Mesendoderm (in vitro differentiated cells): ENCODE measurements around the gene LDLRAD4.

Experiments
- DNase-seq: peaks from one replicate; pipeline ENCODE4 v3.0.0; 2013
- H2AK5ac ChIP-seq: 2 replicates; pipeline ENCODE4 v1.6.1; 2013; ENCODE audit warnings: low read length, inconsistent platforms
- H2BK120ac ChIP-seq: 2 replicates; pipeline ENCODE4 v1.6.1; 2013; ENCODE audit warnings: low read depth, mild to moderate bottlenecking, low read length, moderate library complexity, mixed read lengths
- H2BK15ac ChIP-seq: replicated peaks from 2 replicates; pipeline ENCODE4 v1.6.1; 2013; ENCODE audit warnings: low read depth, mild to moderate bottlenecking, moderate library complexity
- H2BK5ac ChIP-seq: 2 replicates; pipeline ENCODE4 v1.6.1; 2013; ENCODE audit warnings: low read length, inconsistent platforms
- H3K18ac ChIP-seq: 2 replicates; pipeline ENCODE4 v1.6.1; 2013; ENCODE audit warnings: mild to moderate bottlenecking, low read length, mixed read lengths
- H3K23ac ChIP-seq: one replicate; pipeline ENCODE4 v1.6.1; 2013; ENCODE audit warnings: low read length
- H3K27ac ChIP-seq: 2 replicates; pipeline ENCODE4 v1.5.1; 2013; ENCODE audit warnings: low read depth, mild to moderate bottlenecking, inconsistent platforms, low read length, moderate library complexity
- H3K27me3 ChIP-seq: 2 replicates; pipeline ENCODE4 v1.6.1; 2013; ENCODE audit warnings: low read length, control low read depth, mild to moderate bottlenecking, inconsistent platforms; ENCODE audit not compliant: insufficient read depth, poor library complexity
- H3K36me3 ChIP-seq: 2 replicates; pipeline ENCODE4 v1.6.1; 2013; ENCODE audit warnings: low read length, inconsistent platforms; ENCODE audit not compliant: control insufficient read depth, insufficient read depth
- H3K4ac ChIP-seq: one replicate; pipeline ENCODE4 v1.6.1; 2013; ENCODE audit warnings: low read depth, mild to moderate bottlenecking, low read length, moderate library complexity
- H3K4me1 ChIP-seq: 2 replicates; pipeline ENCODE4 v1.6.1; 2013; ENCODE audit warnings: low read depth, low read length, inconsistent platforms; ENCODE audit not compliant: control insufficient read depth
- H3K4me2 ChIP-seq: 2 replicates; pipeline ENCODE4 v1.6.1; 2013; ENCODE audit warnings: low read length
- H3K4me3 ChIP-seq: 2 replicates; pipeline ENCODE4 v1.5.1; 2013; ENCODE audit warnings: mild to moderate bottlenecking, low read length
- H3K56ac ChIP-seq: one replicate; pipeline ENCODE4 v1.6.1; 2013; ENCODE audit warnings: low read length
- H3K79me1 ChIP-seq: 2 replicates; pipeline ENCODE4 v1.6.1; 2013; ENCODE audit warnings: low read length, inconsistent platforms
- H3K79me2 ChIP-seq: 2 replicates; pipeline ENCODE4 v1.6.1; 2013; ENCODE audit warnings: mild to moderate bottlenecking, low read length; ENCODE audit not compliant: control insufficient read depth, insufficient read depth
- H3K9ac ChIP-seq: 2 replicates; pipeline ENCODE4 v1.6.1; 2013; ENCODE audit warnings: low read length, inconsistent platforms
- H4K5ac ChIP-seq: one replicate; pipeline ENCODE4 v1.6.1; 2013; ENCODE audit warnings: low read length
- H4K8ac ChIP-seq: one replicate; pipeline ENCODE4 v1.6.1; 2013; ENCODE audit warnings: low read depth, mild to moderate bottlenecking, control low read depth, low read length, moderate library complexity
- WGBS: extraction: QIAGEN DNeasy Blood & Tissue Kit; methylation state at CpG from one replicate; pipeline ENCODE4 v1.1.7; 2013; ENCODE audit warnings: low lambda C conversion rate, missing lambda C conversion rate; ENCODE audit not compliant: insufficient coverage; ENCODE audit errors: extremely low coverage; 5-methylcytosine and 5-hydroxymethylcytosine counted together

LDLRAD4 gene

GRCh38 chr18:13492314-13492713 is 273.8 kb downstream of the LDLRAD4 start:
- Histone ChIP-seq H3K27ac (no peak overlapping the region), H2BK5ac (no peak overlapping the region), H2AK5ac (no peak overlapping the region), H3K27me3 (no peaks in the 10 kb centered on the region), H2BK120ac (no peak overlapping the region), H3K4me3 (no peak overlapping the region), H3K79me2 (no peaks in the 10 kb centered on the region), H3K4ac (no peak overlapping the region), H3K4me2 (no peak overlapping the region), H3K79me1 (no peaks in the 10 kb centered on the region), H3K9ac (no peak overlapping the region), H3K4me1 (no peaks in the 10 kb centered on the region), H4K8ac (no peak overlapping the region), H3K36me3 (no peaks in the 10 kb centered on the region), H4K5ac (no peak overlapping the region), H3K23ac (no peak overlapping the region), H2BK15ac (no peak overlapping the region), H3K18ac (no peak overlapping the region), H3K56ac (no peak overlapping the region)
- no CpG with 5 or more reads among the region's 9 CpGs for WGBS
- no peak for DNase-seq

DNA sequence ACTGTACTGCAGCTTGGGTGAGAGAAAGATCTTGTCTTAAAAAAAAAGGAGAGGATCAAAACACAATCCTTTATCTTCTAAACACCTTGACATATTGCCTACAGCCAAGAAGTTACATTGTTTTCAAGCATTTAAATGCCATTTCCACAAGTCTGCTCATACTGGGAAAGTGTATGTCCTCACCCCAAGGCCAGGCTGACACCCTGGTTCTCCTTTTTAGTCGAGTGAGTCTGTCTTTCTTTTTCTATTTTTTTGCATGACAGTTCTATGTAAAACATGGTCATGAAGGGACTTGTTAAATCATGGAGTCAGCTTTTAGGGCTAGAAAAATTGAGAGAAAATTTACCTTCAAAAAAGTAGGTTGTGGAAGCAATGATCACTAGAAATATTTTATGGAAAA is 274.5 kb downstream of the LDLRAD4 start:
- Histone ChIP-seq H3K36me3 (no peaks in the 10 kb centered on the region), H3K4ac (no peak overlapping the region), H2BK120ac (no peak overlapping the region), H3K79me1 (no peaks in the 10 kb centered on the region), H3K18ac (no peak overlapping the region), H3K23ac (no peak overlapping the region), H4K8ac (no peak overlapping the region), H3K79me2 (no peaks in the 10 kb centered on the region), H4K5ac (no peak overlapping the region), H3K4me2 (no peak overlapping the region), H2BK15ac (no peak overlapping the region), H2AK5ac (no peak overlapping the region), H2BK5ac (no peak overlapping the region), H3K27ac (no peak overlapping the region), H3K27me3 (no peaks in the 10 kb centered on the region), H3K4me1 (no peaks in the 10 kb centered on the region), H3K4me3 (no peak overlapping the region), H3K56ac (no peak overlapping the region), H3K9ac (no peak overlapping the region)
- no peak for DNase-seq
- no CpG with 5 or more reads among the region's 1 CpG for WGBS

DNA sequence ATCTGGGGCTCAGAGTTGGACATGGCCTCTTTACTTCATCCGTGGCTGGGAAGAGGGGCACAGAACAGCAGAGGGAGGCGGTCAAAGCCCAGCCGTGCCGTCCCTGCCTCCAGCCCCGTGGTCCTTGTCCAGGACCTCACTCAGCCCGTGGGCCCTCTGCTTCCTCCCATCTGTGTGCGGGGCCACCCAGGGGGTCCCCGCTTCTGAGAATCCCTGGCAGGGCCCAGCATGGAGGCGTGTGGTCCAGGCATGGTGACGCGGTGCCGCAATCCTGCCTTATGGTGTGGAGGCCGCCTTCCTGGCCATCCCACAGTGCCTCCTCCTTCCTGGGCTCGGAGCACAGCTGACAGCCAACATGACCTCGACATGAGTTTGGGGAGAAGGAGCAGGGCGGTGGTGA is 275.2 kb downstream of the LDLRAD4 start:
- H3K9ac ChIP-seq, result no peak overlapping the region
- no peak overlapping the region for H3K4me2 ChIP-seq
- no peak overlapping the region for H4K5ac ChIP-seq
- H4K8ac ChIP-seq, result no peak overlapping the region
- no peak overlapping the region for H3K4ac ChIP-seq
- H3K27ac ChIP-seq, result no peak overlapping the region
- no peak overlapping the region for H3K18ac ChIP-seq
- no peak overlapping the region for H2BK120ac ChIP-seq
- H2BK15ac ChIP-seq, result no peak overlapping the region
- H2AK5ac ChIP-seq, result no peak overlapping the region
- H3K4me3 ChIP-seq, result no peak overlapping the region
- H3K4me1 ChIP-seq, result no peaks in the 10 kb centered on the region
- no peaks in the 10 kb centered on the region for H3K79me2 ChIP-seq
- no peaks in the 10 kb centered on the region for H3K27me3 ChIP-seq
- WGBS, result no CpG with 5 or more reads among the region's 16 CpGs
- H3K23ac ChIP-seq, result no peak overlapping the region
- no peaks in the 10 kb centered on the region for H3K79me1 ChIP-seq
- no peaks in the 10 kb centered on the region for H3K36me3 ChIP-seq
- DNase-seq, result no peak
- no peak overlapping the region for H2BK5ac ChIP-seq
- H3K56ac ChIP-seq, result no peak overlapping the region

DNA sequence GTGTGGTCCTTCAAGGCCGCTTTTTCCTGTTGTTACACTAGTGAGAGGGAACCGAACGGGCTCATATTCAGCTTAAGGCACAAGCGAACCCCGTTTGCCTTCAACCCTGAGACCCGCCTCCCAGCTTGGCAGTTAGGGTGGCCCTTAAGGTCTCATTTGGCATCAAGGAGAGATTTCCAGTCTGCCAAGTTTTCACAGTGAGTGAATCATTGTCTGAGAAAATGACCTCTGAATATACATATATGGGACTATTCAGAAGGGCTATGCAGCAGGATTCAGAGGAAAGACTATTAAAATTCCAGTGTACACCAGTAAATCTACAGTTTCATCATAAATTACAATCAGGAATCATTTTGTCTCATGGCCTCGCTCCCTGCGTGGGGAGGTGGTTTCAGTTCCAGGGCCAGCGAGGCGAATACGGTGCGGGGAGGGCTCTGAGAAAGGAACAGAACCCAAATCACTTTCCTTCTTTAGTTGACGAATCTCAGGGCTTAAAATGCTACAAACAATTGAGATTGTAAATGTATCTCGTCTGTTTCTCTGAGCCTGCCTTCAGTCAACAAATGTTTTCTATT is 276.4 kb downstream of the LDLRAD4 start:
- no peak overlapping the region for H3K18ac ChIP-seq
- no CpG with 5 or more reads among the region's 14 CpGs for WGBS
- no peak overlapping the region for H2BK15ac ChIP-seq
- H3K23ac ChIP-seq, result no peak overlapping the region
- H4K8ac ChIP-seq, result no peak overlapping the region
- no peak overlapping the region for H3K4me2 ChIP-seq
- no peak overlapping the region for H2BK120ac ChIP-seq
- no peak overlapping the region for H3K27ac ChIP-seq
- no peaks in the 10 kb centered on the region for H3K36me3 ChIP-seq
- no peak overlapping the region for H3K56ac ChIP-seq
- no peak overlapping the region for H3K4me3 ChIP-seq
- H3K79me1 ChIP-seq, result no peaks in the 10 kb centered on the region
- no peak overlapping the region for H2BK5ac ChIP-seq
- no peaks in the 10 kb centered on the region for H3K27me3 ChIP-seq
- H3K9ac ChIP-seq, result no peak overlapping the region
- no peaks in the 10 kb centered on the region for H3K79me2 ChIP-seq
- H4K5ac ChIP-seq, result no peak overlapping the region
- H3K4me1 ChIP-seq, result no peaks in the 10 kb centered on the region
- no peak for DNase-seq
- H3K4ac ChIP-seq, result no peak overlapping the region
- no peak overlapping the region for H2AK5ac ChIP-seq

- Histone ChIP-seq H2AK5ac (no peak overlapping the region), H3K27me3 (no peaks in the 10 kb centered on the region), H4K8ac (no peak overlapping the region), H2BK15ac (no peak overlapping the region), H3K4me1 (no peaks in the 10 kb centered on the region), H2BK120ac (no peak overlapping the region), H3K18ac (no peak overlapping the region), H3K79me1 (no peaks in the 10 kb centered on the region), H3K23ac (no peak overlapping the region), H2BK5ac (no peak overlapping the region), H3K4me3 (no peak overlapping the region), H3K4me2 (no peak overlapping the region), H3K27ac (no peak overlapping the region), H3K36me3 (no peaks in the 10 kb centered on the region), H3K9ac (no peak overlapping the region), H3K56ac (no peak overlapping the region), H3K4ac (no peak overlapping the region), H3K79me2 (no peaks in the 10 kb centered on the region), H4K5ac (no peak overlapping the region)
- no peak for DNase-seq
- WGBS, result no CpG with 5 or more reads among the region's 8 CpGs
These were observed 277.4 kb downstream of the LDLRAD4 start for GRCh38 chr18:13495961-13496360.

GRCh38 chr18:13496691-13497281 is 278.2 kb downstream of the LDLRAD4 start:
- Histone ChIP-seq H2BK15ac (no peak overlapping the region), H3K79me1 (no peaks in the 10 kb centered on the region), H3K56ac (no peak overlapping the region), H3K23ac (no peak overlapping the region), H3K4me3 (no peak overlapping the region), H3K18ac (no peak overlapping the region), H3K4ac (no peak overlapping the region), H3K36me3 (no peaks in the 10 kb centered on the region), H3K27me3 (no peaks in the 10 kb centered on the region), H4K5ac (no peak overlapping the region), H2AK5ac (no peak overlapping the region), H3K4me1 (no peaks in the 10 kb centered on the region), H3K79me2 (no peaks in the 10 kb centered on the region), H3K27ac (no peak overlapping the region), H4K8ac (no peak overlapping the region), H3K9ac (no peak overlapping the region), H2BK120ac (no peak overlapping the region), H3K4me2 (no peak overlapping the region), H2BK5ac (no peak overlapping the region)
- no peak for DNase-seq
- WGBS, result no CpG with 5 or more reads among the region's 4 CpGs
